Measurements from ENCODE around the gene KRTDAP. TPM values are rescaled to one million over a fixed set of nuclear protein-coding genes. Genes with fewer than 3 reads are reported as not detected.

The KRTDAP gene
- total and polyA plus RNA-seq, 9 of the 15 experiments (the other 6 are each of a cell fraction or from before 2014, with no cell fraction given): not detected

GRCh38 chr19:35491836-35492360, 1.6 kb upstream of the KRTDAP start (continued):
- TF ChIP-seq FOXA1 (IDR thresholded peaks at IDR 0.05; ENCODE audit: borderline replicate concordance) (no peak), MTA2 (IDR thresholded peaks at IDR 0.05; ENCODE audit: low read depth) (no peak), RBM22 (IDR thresholded peaks at IDR 0.05; ENCODE audit: low read depth, low read length, poor library complexity, severe bottlenecking) (no peak)

DNA sequence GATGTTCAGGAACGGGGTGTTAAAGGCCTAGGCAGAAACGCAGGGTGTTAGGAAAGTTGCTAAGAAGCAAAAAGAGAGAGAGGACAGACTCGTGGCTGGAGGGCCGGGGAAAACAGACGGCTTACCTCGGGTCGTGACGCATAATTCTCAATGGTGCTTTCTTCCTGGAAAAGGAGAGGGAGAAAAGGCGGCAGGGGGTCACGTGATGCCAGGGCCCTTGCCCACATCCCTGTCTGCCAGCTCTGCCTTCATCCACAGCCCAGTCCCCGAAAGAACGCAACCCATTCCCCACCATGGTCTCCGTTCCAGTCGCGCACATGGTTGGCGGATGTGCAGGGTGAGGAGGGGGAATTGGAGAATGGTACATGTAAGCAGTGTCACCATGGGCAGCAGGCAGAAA, 1.6 kb downstream of the KRTDAP start:
- CTCF ChIA-PET (ENCODE audit: low intra/inter-chr PET ratio): no interaction called here
- POLR2A ChIA-PET: interaction anchor here (0.8 to 2.4 kb wide), 2 partner anchors 11 to 137 kb away, joined by 4 to 7 read pairs; no protein-coding TSS in a partner anchor
- H3K79me2 ChIP-seq (ENCODE audit: control insufficient read depth, insufficient read depth, low read length): no peaks in the 10 kb centered on the region
- no peaks in the 10 kb centered on the region for H3K9me1 ChIP-seq (ENCODE audit: control insufficient read depth, insufficient read depth, low read length)
- no peak for FAIRE-seq
- no peak overlapping the region for H3K4me2 ChIP-seq (ENCODE audit: insufficient read depth, low read length)
- WGBS (ENCODE audit: insufficient coverage, low coverage, missing lambda C conversion rate): 1% methylated on average over 13 of the region's 16 CpGs
- no peak overlapping the region for H2AFZ ChIP-seq (ENCODE audit: low read depth, low read length)
- BruUV-seq (replicated peaks): no TSS peak
- intact Hi-C loops (cut with micrococcal nuclease): no loop called here
- in situ Hi-C loops (cut with MboI): no loop called here
- ATAC-seq: no peak
- H3K9ac ChIP-seq (ENCODE audit: insufficient read depth in 1 of 2, low read depth in 2 of 2, low read length in 2 of 2): no peak overlapping the region
- H3K4me1 ChIP-seq (replicated peaks in 1 of 2; ENCODE audit: control insufficient read depth in 2 of 2, insufficient read depth in 2 of 2, low read length in 2 of 2): no peaks in the 10 kb centered on the region
- no peak overlapping the region for H3K27ac ChIP-seq (ENCODE audit: extremely low read depth, low read depth, low read length)
- no peak overlapping the region for H3K4me3 ChIP-seq
- H3K9me3 ChIP-seq (replicated peaks; ENCODE audit: control insufficient read depth, insufficient read depth, low read depth, low read length): no peaks in the 10 kb centered on the region
- H4K20me1 ChIP-seq (replicated peaks; ENCODE audit: control insufficient read depth, insufficient read depth, low read length): peaks cover 2% of the 10 kb centered on the region; the same call in 1 of the 2 replicates
- peaks cover 55 to 67% of the 10 kb centered on the region in 2 experiments for H3K27me3 ChIP-seq (ENCODE audit: control insufficient read depth in 2 of 2, insufficient read depth in 2 of 2, low read length in 2 of 2)
- H3K36me3 ChIP-seq (ENCODE audit: control insufficient read depth, insufficient read depth, low read length): no peaks in the 10 kb centered on the region
- no peak for DNase-seq (ENCODE audit: extremely low read depth in 1 of 4, low spot score in 3 of 4)
- no peak for TF ChIP-seq TCF3 (CRISPR knock-in tag; IDR thresholded peaks at IDR 0.05)
- TF ChIP-seq, protein P1, sequence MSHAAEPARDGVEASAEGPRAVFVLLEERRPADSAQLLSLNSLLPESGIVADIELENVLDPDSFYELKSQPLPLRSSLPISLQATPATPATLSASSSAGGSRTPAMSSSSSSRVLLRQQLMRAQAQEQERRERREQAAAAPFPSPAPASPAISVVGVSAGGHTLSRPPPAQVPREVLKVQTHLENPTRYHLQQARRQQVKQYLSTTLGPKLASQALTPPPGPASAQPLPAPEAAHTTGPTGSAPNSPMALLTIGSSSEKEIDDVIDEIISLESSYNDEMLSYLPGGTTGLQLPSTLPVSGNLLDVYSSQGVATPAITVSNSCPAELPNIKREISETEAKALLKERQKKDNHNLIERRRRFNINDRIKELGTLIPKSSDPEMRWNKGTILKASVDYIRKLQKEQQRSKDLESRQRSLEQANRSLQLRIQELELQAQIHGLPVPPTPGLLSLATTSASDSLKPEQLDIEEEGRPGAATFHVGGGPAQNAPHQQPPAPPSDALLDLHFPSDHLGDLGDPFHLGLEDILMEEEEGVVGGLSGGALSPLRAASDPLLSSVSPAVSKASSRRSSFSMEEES (CRISPR knock-in tag; IDR thresholded peaks at IDR 0.05): peak; percentile 79
- TF ChIP-seq ELF1 (tag; IDR thresholded peaks at IDR 0.05): no peak
- TF ChIP-seq GTF2E2 (tag; IDR thresholded peaks at IDR 0.05): no peak
- TF ChIP-seq CBFA2T2 (conservative IDR thresholded peaks at IDR 0.05): peak; percentile 25; the same call in 1 of the 2 replicates
- no peak for TF ChIP-seq POLR2B (IDR thresholded peaks at IDR 0.05; ENCODE audit: low read depth, partially characterized antibody)
- TF ChIP-seq ATF7 (IDR thresholded peaks at IDR 0.05): no peak
- no peak for TF ChIP-seq HDAC6 (IDR thresholded peaks at IDR 0.05; ENCODE audit: low read depth, low read length)
- no peak for TF ChIP-seq POLR2G (IDR thresholded peaks at IDR 0.05; ENCODE audit: low read depth, low read length)
- TF ChIP-seq DDX20 (tag; IDR thresholded peaks at IDR 0.05; ENCODE audit: low read depth): no peak
- TF ChIP-seq, protein P2, sequence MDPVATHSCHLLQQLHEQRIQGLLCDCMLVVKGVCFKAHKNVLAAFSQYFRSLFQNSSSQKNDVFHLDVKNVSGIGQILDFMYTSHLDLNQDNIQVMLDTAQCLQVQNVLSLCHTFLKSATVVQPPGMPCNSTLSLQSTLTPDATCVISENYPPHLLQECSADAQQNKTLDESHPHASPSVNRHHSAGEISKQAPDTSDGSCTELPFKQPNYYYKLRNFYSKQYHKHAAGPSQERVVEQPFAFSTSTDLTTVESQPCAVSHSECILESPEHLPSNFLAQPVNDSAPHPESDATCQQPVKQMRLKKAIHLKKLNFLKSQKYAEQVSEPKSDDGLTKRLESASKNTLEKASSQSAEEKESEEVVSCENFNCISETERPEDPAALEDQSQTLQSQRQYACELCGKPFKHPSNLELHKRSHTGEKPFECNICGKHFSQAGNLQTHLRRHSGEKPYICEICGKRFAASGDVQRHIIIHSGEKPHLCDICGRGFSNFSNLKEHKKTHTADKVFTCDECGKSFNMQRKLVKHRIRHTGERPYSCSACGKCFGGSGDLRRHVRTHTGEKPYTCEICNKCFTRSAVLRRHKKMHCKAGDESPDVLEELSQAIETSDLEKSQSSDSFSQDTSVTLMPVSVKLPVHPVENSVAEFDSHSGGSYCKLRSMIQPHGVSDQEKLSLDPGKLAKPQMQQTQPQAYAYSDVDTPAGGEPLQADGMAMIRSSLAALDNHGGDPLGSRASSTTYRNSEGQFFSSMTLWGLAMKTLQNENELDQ (CRISPR knock-in tag; IDR thresholded peaks at IDR 0.05; ENCODE audit: borderline replicate concordance): no peak
- TF ChIP-seq HDAC3 (IDR thresholded peaks at IDR 0.05; ENCODE audit: borderline replicate concordance, partially characterized antibody): no peak
- no peak for TF ChIP-seq CBFA2T3 (IDR thresholded peaks at IDR 0.05)
- TF ChIP-seq, protein P3, sequence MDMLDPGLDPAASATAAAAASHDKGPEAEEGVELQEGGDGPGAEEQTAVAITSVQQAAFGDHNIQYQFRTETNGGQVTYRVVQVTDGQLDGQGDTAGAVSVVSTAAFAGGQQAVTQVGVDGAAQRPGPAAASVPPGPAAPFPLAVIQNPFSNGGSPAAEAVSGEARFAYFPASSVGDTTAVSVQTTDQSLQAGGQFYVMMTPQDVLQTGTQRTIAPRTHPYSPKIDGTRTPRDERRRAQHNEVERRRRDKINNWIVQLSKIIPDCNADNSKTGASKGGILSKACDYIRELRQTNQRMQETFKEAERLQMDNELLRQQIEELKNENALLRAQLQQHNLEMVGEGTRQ (CRISPR knock-in tag; IDR thresholded peaks at IDR 0.05): peak; percentile 33; the same call in 1 of the 2 replicates

Measured in K562 (cell line).